MM.1S (cell line): Measurements from ENCODE around the gene HOXB5.

Experiments
- DNase-seq: peaks from one replicate; pipeline ENCODE4 v3.0.0-alpha.2; 2015
- H2AFZ ChIP-seq: fragments of 300-600 bp; sonication (generic); 2 replicates; pipeline ENCODE4 v1.6.0; 2016; ENCODE audit warnings: antibody characterized with exemption, low read length
- H3F3A ChIP-seq: fragments of 300-600 bp; sonication (generic); 2 replicates; pipeline ENCODE4 v1.6.1; 2016; ENCODE audit warnings: mild to moderate bottlenecking, antibody characterized with exemption, low read length, moderate library complexity, mixed read lengths; ENCODE audit not compliant: insufficient read depth
- H3K27ac ChIP-seq: fragments of 300-600 bp; sonication (generic); 2 replicates; pipeline ENCODE4 v1.5.1; 2016; ENCODE audit warnings: mild to moderate bottlenecking, low read length
- H3K27me3 ChIP-seq: fragments of 300-600 bp; sonication (generic); replicated peaks from 2 replicates; pipeline ENCODE4 v1.6.0; 2016; ENCODE audit warnings: low read length; ENCODE audit not compliant: insufficient read depth
- H3K36me3 ChIP-seq: fragments of 300-600 bp; sonication (generic); replicated peaks from 2 replicates; pipeline ENCODE4 v1.6.1; 2016; ENCODE audit warnings: mild to moderate bottlenecking, low read length, mixed read lengths; ENCODE audit not compliant: insufficient read depth
- H3K4me1 ChIP-seq: fragments of 300-600 bp; sonication (generic); 2 replicates; pipeline ENCODE4 v1.6.1; 2016; ENCODE audit warnings: low read length, mixed read lengths
- H3K4me2 ChIP-seq: fragments of 300-600 bp; sonication (generic); 2 replicates; pipeline ENCODE4 v1.6.0; 2016; ENCODE audit warnings: low read depth, low read length
- H3K4me3 ChIP-seq: fragments of 300-600 bp; sonication (generic); 2 replicates; pipeline ENCODE4 v1.5.1; 2016; ENCODE audit warnings: low read length, mixed read lengths
- H3K79me2 ChIP-seq: fragments of 300-600 bp; sonication (generic); 2 replicates; pipeline ENCODE4 v1.6.1; 2016; ENCODE audit warnings: mixed run types, low read length, mixed read lengths
- H3K9ac ChIP-seq: fragments of 300-600 bp; sonication (generic); 2 replicates; pipeline ENCODE4 v1.6.1; 2016; ENCODE audit warnings: low read length, mixed read lengths
- H3K9me2 ChIP-seq: fragments of 300-600 bp; sonication (generic); replicated peaks from 2 replicates; pipeline ENCODE4 v1.6.1; 2016; ENCODE audit warnings: mild to moderate bottlenecking, low read length, mixed read lengths; ENCODE audit not compliant: insufficient read depth
- H3K9me3 ChIP-seq: fragments of 300-600 bp; sonication (generic); replicated peaks from 2 replicates; pipeline ENCODE4 v1.6.1; 2016; ENCODE audit warnings: mild to moderate bottlenecking, low read length, mixed read lengths; ENCODE audit not compliant: insufficient read depth
- H4K20me1 ChIP-seq: fragments of 300-600 bp; sonication (generic); 2 replicates; pipeline ENCODE4 v1.6.1; 2016; ENCODE audit warnings: mild to moderate bottlenecking, low read length, moderate library complexity, mixed read lengths; ENCODE audit not compliant: insufficient read depth
- EZH2 ChIP-seq: fragments of 300-600 bp; sonication (generic); optimal IDR thresholded peaks from 2 replicates; pipeline ENCODE3; 2017; ENCODE audit warnings: low read depth, mild to moderate bottlenecking, antibody characterized with exemption, low read length, mixed read lengths
- EZH2phosphoT487 ChIP-seq: fragments of 300-600 bp; sonication (generic); IDR thresholded peaks from 2 replicates; pipeline ENCODE4 v1.6.1; 2018; ENCODE audit warnings: antibody characterized with exemption, low read length
- TF ChIP-seq, protein P1 (sequence below): fragments of 300-600 bp; sonication (generic); IDR thresholded peaks from 2 replicates; pipeline ENCODE4 v1.5.1; 2016; ENCODE audit warnings: antibody characterized with exemption, low read length, mixed read lengths

The HOXB5 gene

DNA sequence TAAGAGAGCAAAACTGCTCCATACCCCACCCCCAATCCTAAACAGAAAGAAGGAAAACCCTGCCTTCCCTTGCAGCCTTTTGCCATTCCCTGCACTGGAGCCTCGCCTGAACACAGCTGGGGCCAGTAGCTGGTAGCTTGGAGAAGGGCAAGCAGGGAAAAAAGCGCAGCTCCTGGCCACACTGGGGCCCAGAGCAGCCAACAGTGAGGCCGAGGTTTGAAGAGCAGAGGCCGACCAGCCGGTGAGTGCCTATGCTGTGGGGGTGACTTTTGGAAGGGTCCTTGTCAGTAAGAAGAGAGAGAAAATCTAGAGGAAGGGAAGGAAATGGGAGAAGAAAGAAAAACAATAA lies 35.8 kb upstream of the HOXB5 start:
- Histone ChIP-seq H4K20me1 (no peaks in the 10 kb centered on the region), H3K36me3 (no peaks in the 10 kb centered on the region), H3F3A (no peaks in the 10 kb centered on the region), H3K27me3 (peaks cover 59% of the 10 kb centered on the region), H2AFZ (no peak overlapping the region), H3K79me2 (no peaks in the 10 kb centered on the region), H3K9me2 (no peaks in the 10 kb centered on the region), H3K4me2 (no peak overlapping the region), H3K4me1 (no peaks in the 10 kb centered on the region), H3K9ac (no peak overlapping the region), H3K9me3 (no peaks in the 10 kb centered on the region), H3K4me3 (no peak overlapping the region), H3K27ac (no peak overlapping the region)
- no peak for DNase-seq
- TF ChIP-seq, protein P1, sequence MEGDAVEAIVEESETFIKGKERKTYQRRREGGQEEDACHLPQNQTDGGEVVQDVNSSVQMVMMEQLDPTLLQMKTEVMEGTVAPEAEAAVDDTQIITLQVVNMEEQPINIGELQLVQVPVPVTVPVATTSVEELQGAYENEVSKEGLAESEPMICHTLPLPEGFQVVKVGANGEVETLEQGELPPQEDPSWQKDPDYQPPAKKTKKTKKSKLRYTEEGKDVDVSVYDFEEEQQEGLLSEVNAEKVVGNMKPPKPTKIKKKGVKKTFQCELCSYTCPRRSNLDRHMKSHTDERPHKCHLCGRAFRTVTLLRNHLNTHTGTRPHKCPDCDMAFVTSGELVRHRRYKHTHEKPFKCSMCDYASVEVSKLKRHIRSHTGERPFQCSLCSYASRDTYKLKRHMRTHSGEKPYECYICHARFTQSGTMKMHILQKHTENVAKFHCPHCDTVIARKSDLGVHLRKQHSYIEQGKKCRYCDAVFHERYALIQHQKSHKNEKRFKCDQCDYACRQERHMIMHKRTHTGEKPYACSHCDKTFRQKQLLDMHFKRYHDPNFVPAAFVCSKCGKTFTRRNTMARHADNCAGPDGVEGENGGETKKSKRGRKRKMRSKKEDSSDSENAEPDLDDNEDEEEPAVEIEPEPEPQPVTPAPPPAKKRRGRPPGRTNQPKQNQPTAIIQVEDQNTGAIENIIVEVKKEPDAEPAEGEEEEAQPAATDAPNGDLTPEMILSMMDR = no peak
- TF ChIP-seq EZH2phosphoT487 (no peak), EZH2 (no peak)

- H4K20me1 ChIP-seq = no peaks in the 10 kb centered on the region
- TF ChIP-seq, protein P1 = no peak
- no peak for TF ChIP-seq EZH2phosphoT487
- TF ChIP-seq EZH2 = no peak
- H3K79me2 ChIP-seq = no peaks in the 10 kb centered on the region
- H3K9me3 ChIP-seq = no peaks in the 10 kb centered on the region
- no peak overlapping the region for H2AFZ ChIP-seq
- H3K36me3 ChIP-seq = no peaks in the 10 kb centered on the region
- no peak overlapping the region for H3K9ac ChIP-seq
- no peaks in the 10 kb centered on the region for H3F3A ChIP-seq
- H3K4me1 ChIP-seq = no peaks in the 10 kb centered on the region
- H3K27me3 ChIP-seq = peaks cover 65% of the 10 kb centered on the region
- no peak overlapping the region for H3K4me3 ChIP-seq
- DNase-seq = no peak
- no peak overlapping the region for H3K4me2 ChIP-seq
- no peaks in the 10 kb centered on the region for H3K9me2 ChIP-seq
- H3K27ac ChIP-seq = no peak overlapping the region
Observed at GRCh38 chr17:48628649-48629410, 35.3 kb upstream of the HOXB5 start.

- Histone ChIP-seq H3K9ac (no peak overlapping the region), H3K4me2 (no peak overlapping the region), H4K20me1 (no peaks in the 10 kb centered on the region), H3F3A (no peaks in the 10 kb centered on the region), H3K4me1 (no peaks in the 10 kb centered on the region), H3K4me3 (no peak overlapping the region), H3K9me3 (no peaks in the 10 kb centered on the region), H2AFZ (no peak overlapping the region), H3K9me2 (no peaks in the 10 kb centered on the region), H3K79me2 (no peaks in the 10 kb centered on the region), H3K27me3 (peaks cover 74% of the 10 kb centered on the region), H3K27ac (no peak overlapping the region), H3K36me3 (no peaks in the 10 kb centered on the region)
- TF ChIP-seq, protein P1 = no peak
- TF ChIP-seq EZH2phosphoT487 = no peak
- TF ChIP-seq EZH2 = no peak
- DNase-seq = no peak
Observed at GRCh38 chr17:48627623-48628521, 34.3 kb upstream of the HOXB5 start.
